CD14-positive monocyte (primary cell): Measurements from ENCODE around the gene DOCK6. TPM values are rescaled to one million over a fixed set of nuclear protein-coding genes. Genes with fewer than 3 reads are reported as not detected.

ENCODE experiments used
- DNase-seq, 3 donors: peaks; one replicate each; pipeline ENCODE4 v3.0.0-alpha.2; 2011 to 2022
- H2AFZ ChIP-seq: 2 replicates; pipeline ENCODE4 v1.6.0; 2012; ENCODE audit warnings: mild to moderate bottlenecking, low read depth, low read length, inconsistent platforms; ENCODE audit not compliant: insufficient read depth, poor library complexity, severe bottlenecking
- H3K27ac ChIP-seq, 2 donors: 1 replicate in 1 of 2; 2 replicates in 1 of 2; pipeline ENCODE4 v1.5.1; 2012 to 2013; ENCODE audit warnings: low read length in 2 of 2, control low read depth in 1 of 2, inconsistent platforms in 1 of 2, low read depth in 1 of 2, mild to moderate bottlenecking in 1 of 2
- H3K27me3 ChIP-seq, 2 donors: one replicate each; pipeline versions ENCODE4 v1.6.0 to v1.6.1; 2011 to 2013; ENCODE audit warnings: low read length in 2 of 2; ENCODE audit not compliant: control insufficient read depth in 2 of 2, insufficient read depth in 2 of 2
- H3K36me3 ChIP-seq, 2 donors: replicated peaks in 1 of 2; 1 replicate in 1 of 2; 2 replicates in 1 of 2; pipeline versions ENCODE4 v1.5.1 to v1.6.1; 2012 to 2013; ENCODE audit warnings: low read length in 2 of 2, control low read depth in 1 of 2, inconsistent platforms in 1 of 2, mild to moderate bottlenecking in 1 of 2; ENCODE audit not compliant: insufficient read depth in 2 of 2, control insufficient read depth in 1 of 2
- H3K4me1 ChIP-seq, 2 donors: 1 replicate in 1 of 2; 2 replicates in 1 of 2; pipeline versions ENCODE4 v1.5.1 to v1.6.1; 2012 to 2013; ENCODE audit warnings: low read length in 2 of 2, control low read depth in 1 of 2, inconsistent platforms in 1 of 2, mild to moderate bottlenecking in 1 of 2, moderate library complexity in 1 of 2; ENCODE audit not compliant: insufficient read depth in 2 of 2, control insufficient read depth in 1 of 2
- H3K4me2 ChIP-seq: replicated peaks from 2 replicates; pipeline ENCODE3; 2012; ENCODE audit warnings: low read length, moderate library complexity, mild to moderate bottlenecking; ENCODE audit not compliant: poor library complexity, severe bottlenecking; ENCODE audit errors: extremely low read depth
- H3K4me3 ChIP-seq, 3 experiments: fragments of 200-600 bp in 1 of 3; sonication (generic) in 1 of 3; replicated peaks in 1 of 3; 1 replicate in 2 of 3; 2 replicates in 1 of 3; pipeline ENCODE4 v1.5.1; 2011 to 2013; ENCODE audit warnings: low read length in 3 of 3, mild to moderate bottlenecking in 3 of 3, control low read depth in 2 of 3, low read depth in 2 of 3, inconsistent platforms in 1 of 3, moderate library complexity in 1 of 3
- H3K79me2 ChIP-seq: 2 replicates; pipeline ENCODE4 v1.6.0; 2012; ENCODE audit warnings: mild to moderate bottlenecking, control low read depth, inconsistent platforms, low read length, moderate library complexity; ENCODE audit not compliant: insufficient read depth
- H3K9ac ChIP-seq: 2 replicates; pipeline ENCODE4 v1.6.0; 2017; ENCODE audit warnings: low read length, mild to moderate bottlenecking; ENCODE audit not compliant: insufficient read depth, poor library complexity, severe bottlenecking
- H3K9me3 ChIP-seq, 2 donors: replicated peaks in 1 of 2; 1 replicate in 1 of 2; 2 replicates in 1 of 2; pipeline versions ENCODE4 v1.5.1 to v1.6.1; 2012 to 2013; ENCODE audit warnings: low read length in 2 of 2, control low read depth in 1 of 2; ENCODE audit not compliant: control insufficient read depth in 1 of 2, insufficient read depth in 1 of 2
- H4K20me1 ChIP-seq: 2 replicates; pipeline ENCODE4 v1.6.0; 2012; ENCODE audit warnings: mild to moderate bottlenecking, low read length, control low read depth, moderate library complexity; ENCODE audit not compliant: insufficient read depth
- H3K27ac Mint-ChIP-seq, 7 donors: one replicate each; pipeline ENCODE4 v1.8.0; 2020; ENCODE audit warnings: mild to moderate bottlenecking in 7 of 7, mixed read lengths in 7 of 7, moderate library complexity in 6 of 7, inconsistent platforms in 2 of 7
- H3K27me3 Mint-ChIP-seq, 3 donors: one replicate each; pipeline ENCODE4 v1.8.0; 2021 to 2022; ENCODE audit warnings: low read depth in 3 of 3, mild to moderate bottlenecking in 3 of 3, mixed read lengths in 3 of 3, moderate library complexity in 3 of 3, inconsistent platforms in 1 of 3
- H3K36me3 Mint-ChIP-seq, 2 donors: one replicate each; pipeline ENCODE4 v1.8.0; 2020; ENCODE audit warnings: mixed read lengths in 2 of 2, inconsistent platforms in 1 of 2, mild to moderate bottlenecking in 1 of 2
- H3K4me1 Mint-ChIP-seq: one replicate; pipeline ENCODE4 v1.8.0; 2020; ENCODE audit warnings: mild to moderate bottlenecking, mixed read lengths
- H3K4me3 Mint-ChIP-seq, 2 donors: one replicate each; pipeline ENCODE4 v1.8.0; 2020; ENCODE audit warnings: mild to moderate bottlenecking in 2 of 2, mixed read lengths in 2 of 2, moderate library complexity in 1 of 2
- H3K9me3 Mint-ChIP-seq, 7 donors: one replicate each; pipeline ENCODE4 v1.8.0; 2020 to 2022; ENCODE audit warnings: mixed read lengths in 7 of 7, mild to moderate bottlenecking in 6 of 7, moderate library complexity in 6 of 7, inconsistent platforms in 2 of 7
- WGBS: methylation state at CpG from one replicate; pipeline ENCODE4 v1.1.5; 2013; ENCODE audit warnings: missing lambda C conversion rate; ENCODE audit not compliant: insufficient coverage; 5-methylcytosine and 5-hydroxymethylcytosine counted together
- intact Hi-C, 2 donors: fragments of 100-400 bp; cut with micrococcal nuclease; formaldehyde crosslinking; loops; one replicate each; pipeline versions ENCODE4 v1.15.0 to v1.15.1; 2023
- polyA plus RNA-seq, 3 donors: library from polyadenylated mRNA; depleted of rRNA in 1 of 3; unstranded in 2 of 3; stranded (reverse) in 1 of 3; fragments of 300-500 nt in 2 of 3; fragments of >200 nt in 1 of 3; fragmentation: Illumina TruSeq in 2 of 3; gene quantifications; 1 replicate in 2 of 3; 2 replicates in 1 of 3; pipeline ENCODE4 v1.2.3, GENCODE V29; 2012 to 2021
- TF ChIP-seq, protein P1 (sequence below): fragments of 200-600 bp; IDR thresholded peaks from one replicate; pipeline ENCODE4 v1.8.0; 2022; ENCODE audit warnings: antibody characterized with exemption, mild to moderate bottlenecking

Gene DOCK6
- polyA plus RNA-seq, 3 donors: 0.03 to 0.93 (median 0.18) TPM

DNA sequence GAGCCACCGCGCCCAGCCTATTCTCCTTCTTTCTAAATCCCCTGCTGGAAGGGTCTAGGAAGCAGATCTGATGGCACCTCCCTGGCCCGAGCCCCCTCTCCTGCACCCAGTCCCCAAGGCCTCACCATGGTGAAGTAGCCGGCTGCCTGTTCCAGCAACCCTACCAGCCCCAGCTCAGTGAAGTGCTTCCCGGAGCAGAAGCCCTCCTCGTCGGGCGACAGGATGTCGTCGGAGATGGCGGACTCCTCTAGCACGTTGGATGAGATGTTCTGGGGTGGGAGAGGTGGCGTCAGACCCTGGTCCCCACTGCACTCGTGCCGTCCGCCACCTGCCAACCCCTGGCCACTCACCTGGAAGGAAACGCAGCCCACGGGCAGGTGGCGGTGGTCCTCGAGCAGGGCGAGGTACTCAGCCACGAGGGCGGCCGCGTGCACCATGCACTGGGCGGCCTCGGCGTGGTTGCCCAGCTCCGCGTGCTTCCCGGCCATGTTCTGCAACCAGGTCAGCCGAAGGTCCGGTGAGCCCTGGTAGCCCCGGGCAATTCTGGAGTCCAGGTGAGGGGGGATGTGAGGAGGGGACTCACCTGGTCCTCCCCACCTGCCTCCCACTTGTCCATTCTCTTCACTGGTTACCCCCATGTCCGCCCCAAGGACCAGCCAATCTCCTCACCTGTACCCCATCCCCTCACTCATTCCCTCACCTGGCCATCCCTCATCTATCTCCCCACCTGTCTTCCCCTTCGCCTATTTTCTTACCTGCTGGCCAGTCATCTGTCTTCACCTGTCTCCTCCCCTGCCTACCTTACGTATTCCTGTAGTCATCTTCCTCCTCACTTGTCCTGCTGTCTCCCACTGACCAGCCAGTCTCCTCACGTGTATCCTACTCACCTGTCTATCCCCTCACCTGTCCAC, 53.5 kb downstream of the DOCK6 start:
- TF ChIP-seq, protein P1, sequence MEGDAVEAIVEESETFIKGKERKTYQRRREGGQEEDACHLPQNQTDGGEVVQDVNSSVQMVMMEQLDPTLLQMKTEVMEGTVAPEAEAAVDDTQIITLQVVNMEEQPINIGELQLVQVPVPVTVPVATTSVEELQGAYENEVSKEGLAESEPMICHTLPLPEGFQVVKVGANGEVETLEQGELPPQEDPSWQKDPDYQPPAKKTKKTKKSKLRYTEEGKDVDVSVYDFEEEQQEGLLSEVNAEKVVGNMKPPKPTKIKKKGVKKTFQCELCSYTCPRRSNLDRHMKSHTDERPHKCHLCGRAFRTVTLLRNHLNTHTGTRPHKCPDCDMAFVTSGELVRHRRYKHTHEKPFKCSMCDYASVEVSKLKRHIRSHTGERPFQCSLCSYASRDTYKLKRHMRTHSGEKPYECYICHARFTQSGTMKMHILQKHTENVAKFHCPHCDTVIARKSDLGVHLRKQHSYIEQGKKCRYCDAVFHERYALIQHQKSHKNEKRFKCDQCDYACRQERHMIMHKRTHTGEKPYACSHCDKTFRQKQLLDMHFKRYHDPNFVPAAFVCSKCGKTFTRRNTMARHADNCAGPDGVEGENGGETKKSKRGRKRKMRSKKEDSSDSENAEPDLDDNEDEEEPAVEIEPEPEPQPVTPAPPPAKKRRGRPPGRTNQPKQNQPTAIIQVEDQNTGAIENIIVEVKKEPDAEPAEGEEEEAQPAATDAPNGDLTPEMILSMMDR: no peak
- no peaks in the 10 kb centered on the region for H3K36me3 ChIP-seq
- no peak overlapping the region for H3K4me3 ChIP-seq
- peaks cover 4 to 25% (median 11%) of the 10 kb centered on the region in 3 donors for H3K27me3 Mint-ChIP-seq
- no peaks in the 10 kb centered on the region for H3K27me3 ChIP-seq
- H4K20me1 ChIP-seq: no peaks in the 10 kb centered on the region
- WGBS: 92% methylated on average over 24 of the region's 38 CpGs
- peaks cover 0 to 4% of the 10 kb centered on the region in 2 donors for H3K9me3 ChIP-seq
- peak overlapping the region in 3 of 7 donors; percentile 42 to 84 (median 68) for H3K27ac Mint-ChIP-seq
- no peak for DNase-seq
- H2AFZ ChIP-seq: no peak overlapping the region
- no peak overlapping the region for H3K4me2 ChIP-seq
- peaks cover 4% of the 10 kb centered on the region for H3K4me1 Mint-ChIP-seq
- H3K79me2 ChIP-seq: no peaks in the 10 kb centered on the region
- H3K9ac ChIP-seq: no peak overlapping the region
- peaks cover 0 to 12% (median 3%) of the 10 kb centered on the region in 7 donors for H3K9me3 Mint-ChIP-seq
- H3K4me1 ChIP-seq: peaks cover 0 to 3% of the 10 kb centered on the region in 2 donors
- H3K27ac ChIP-seq: no peak overlapping the region
- no peaks in the 10 kb centered on the region for H3K36me3 Mint-ChIP-seq
- no peak overlapping the region for H3K4me3 Mint-ChIP-seq
- intact Hi-C loops: loop anchor here in 1 of 2 donors (5.0 kb wide), 1 partner anchor 172 kb away; no protein-coding TSS in a partner anchor

DNA sequence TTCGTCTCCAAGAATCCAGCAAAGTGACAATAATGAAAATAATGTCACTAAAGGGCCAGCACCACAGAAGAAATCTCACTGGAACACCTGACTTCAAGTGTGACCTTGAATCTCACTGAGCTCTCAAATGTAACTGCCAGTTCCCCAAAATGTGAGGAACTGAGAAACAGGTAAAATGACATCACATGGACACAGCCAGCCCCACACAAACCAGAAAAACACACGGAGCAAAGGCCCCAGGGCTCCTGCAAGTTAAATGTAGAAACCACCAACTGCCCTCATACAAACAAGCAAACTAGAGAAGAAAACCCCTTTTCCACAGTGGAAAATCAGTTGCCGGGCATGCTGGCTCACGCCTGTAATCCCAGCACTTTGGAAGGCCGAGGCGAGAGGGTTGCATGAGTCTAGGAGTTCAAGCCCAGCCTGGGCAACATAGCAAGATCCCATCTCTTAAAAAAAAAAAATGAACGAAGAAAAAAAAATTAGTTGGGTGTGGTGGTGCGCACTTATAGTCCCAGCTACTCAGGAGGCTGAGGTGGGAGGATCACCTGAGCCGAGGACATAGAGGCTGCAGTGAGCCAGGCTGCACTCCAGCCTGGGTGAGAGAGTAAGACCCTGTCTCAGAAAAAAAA, 56.3 kb downstream of the DOCK6 start:
- Histone ChIP-seq H4K20me1 (no peaks in the 10 kb centered on the region), H3K27me3 (no peaks in the 10 kb centered on the region), H2AFZ (no peak overlapping the region), H3K79me2 (no peaks in the 10 kb centered on the region), H3K9me3 (peaks cover 0 to 4% of the 10 kb centered on the region in 2 donors), H3K27ac (no peak overlapping the region), H3K4me3 (no peak overlapping the region), H3K36me3 (no peaks in the 10 kb centered on the region), H3K4me2 (no peak overlapping the region), H3K9ac (no peak overlapping the region), H3K4me1 (peaks cover 0 to 11% of the 10 kb centered on the region in 2 donors)
- intact Hi-C loops: loop anchor here in 1 of 2 donors (5.0 kb wide), 1 partner anchor 169 kb away; no protein-coding TSS in a partner anchor
- Mint-ChIP-seq H3K4me1 (peaks cover 11% of the 10 kb centered on the region), H3K27me3 (peaks cover 8 to 25% (median 11%) of the 10 kb centered on the region in 3 donors), H3K4me3 (peak overlapping the region in 1 of 2 donors; percentile 2), H3K9me3 (peaks cover 0 to 9% (median 3%) of the 10 kb centered on the region in 7 donors), H3K36me3 (no peaks in the 10 kb centered on the region), H3K27ac (no peak overlapping the region)
- TF ChIP-seq, protein P1: no peak
- DNase-seq: no peak
- WGBS: 57% methylated on average over 3 of the region's 9 CpGs
